ENCODE results near the gene RP2. TPM values are rescaled to one million over a fixed set of nuclear protein-coding genes. Genes with fewer than 3 reads are reported as not detected.

The RP2 gene
- total RNA-seq, 2 donors from 2014 or later: 3.9 to 5.0 TPM

GRCh38 chrX:46927718-46928117 lies 90.9 kb downstream of the RP2 start:
- TF ChIP-seq CTCF (IDR thresholded peaks at IDR 0.05): no peak

GRCh38 chrX:46929439-46930261 lies 92.8 kb downstream of the RP2 start:
- H3K36me3 ChIP-seq: no peaks in the 10 kb centered on the region
- H3K4me1 ChIP-seq: no peaks in the 10 kb centered on the region
- H3K9me3 ChIP-seq: no peaks in the 10 kb centered on the region
- H3K27ac ChIP-seq: no peak overlapping the region
- H3K4me3 ChIP-seq: no peak overlapping the region
- TF ChIP-seq CTCF (IDR thresholded peaks at IDR 0.05): no peak
- H3K27me3 ChIP-seq: no peaks in the 10 kb centered on the region
- no peak for DNase-seq (ENCODE audit: low spot score)

More at GRCh38 chrX:46927718-46928117, 90.9 kb downstream of the RP2 start:
- Histone ChIP-seq H3K4me1 (no peaks in the 10 kb centered on the region), H3K9me3 (no peaks in the 10 kb centered on the region), H3K27me3 (no peaks in the 10 kb centered on the region), H3K36me3 (no peaks in the 10 kb centered on the region), H3K4me3 (no peak overlapping the region), H3K27ac (no peak overlapping the region)
- DNase-seq (ENCODE audit: low spot score): no peak

Other genes starting within 250 kb of the RP2 start
- 1 to 10 TPM; 6.5 to 7.5 TPM for gene SLC9A7, start 77.9 kb upstream of the RP2 start, total RNA-seq
- gene JADE3, start 75.4 kb downstream of the RP2 start, total RNA-seq: 1 to 10 TPM; 3.8 to 3.9 TPM
- gene RGN, start 241.4 kb downstream of the RP2 start, total RNA-seq: 10 to 100 TPM in 1 of 2 donors, 1 to 10 TPM in 1; 7.3 to 14.1 TPM